HepG2 (cell line): ENCODE results near the gene CXorf38. TPM values are rescaled to one million over a fixed set of nuclear protein-coding genes. Genes with fewer than 3 reads are reported as not detected.
A peak's percentile ranks its signal among the peaks of the same experiment; 100 is the strongest.

Experiments
- ATAC-seq: fragments of 200-7000 bp; cut with Tn5 transposase; 3 replicates; pipeline ENCODE4 v1.9.1; 2020; ENCODE audit warnings: mild to moderate bottlenecking, moderate library complexity
- BruUV-seq: library from RNA; stranded (reverse); fragments of 400-500 nt; replicated peaks from 2 replicates; lab custom pipeline; 2021; lab: Mats Ljungman, UMichigan
- CTCF ChIA-PET: fragments of 300-600 bp; formaldehyde crosslinking; extraction: SDS; loops from one replicate; lab custom pipeline; 2021; ENCODE audit warnings: low total read pairs, inconsistent platforms, low intra/inter-chr PET ratio; lab: Yijun Ruan, JAX
- POLR2A ChIA-PET: fragments of 350-600 bp; sonication (Branson Sonifier 250); formaldehyde crosslinking; loops from one replicate; lab custom pipeline; 2020; ENCODE audit warnings: antibody characterized with exemption, inconsistent platforms; lab: Yijun Ruan, JAX
- DNase-seq: peaks from one replicate; pipeline ENCODE4 v3.0.0-alpha.2; 2015; ENCODE audit warnings: low spot score
- FAIRE-seq: peaks from 3 replicates; lab custom pipeline; 2011; peaks lifted over from hg19 to GRCh38; lab: Jason Lieb, UNC
- H2AFZ ChIP-seq: one replicate; pipeline ENCODE4 v1.6.1; 2011; ENCODE audit warnings: low read length, inconsistent platforms
- H3K27ac ChIP-seq: fragments of 300-600 bp; 3 replicates; pipeline ENCODE4 v1.8.0; 2011; ENCODE audit warnings: mixed run types, mild to moderate bottlenecking, mixed read lengths, low read length, inconsistent platforms; ENCODE audit not compliant: insufficient read depth; ENCODE audit errors: extremely low read length
- H3K27me3 ChIP-seq, 2 experiments: fragments of 200-600 bp in 1 of 2; 2 replicates in 1 of 2; 3 replicates in 1 of 2; pipeline versions ENCODE4 v1.6.0 to v1.8.0; 2011; ENCODE audit warnings: low read length in 2 of 2, mild to moderate bottlenecking in 2 of 2, moderate library complexity in 2 of 2, inconsistent platforms in 1 of 2; ENCODE audit not compliant: insufficient read depth in 2 of 2, control insufficient read depth in 1 of 2
- H3K36me3 ChIP-seq, 2 experiments: fragments of 200-600 bp in 1 of 2; replicated peaks in 1 of 2; 2 replicates in 1 of 2; 3 replicates in 1 of 2; pipeline versions ENCODE4 v1.5.1 to v1.8.0; 2011; ENCODE audit warnings: low read length in 2 of 2, inconsistent platforms in 1 of 2; ENCODE audit not compliant: insufficient read depth in 2 of 2, control insufficient read depth in 1 of 2
- H3K4me1 ChIP-seq: 2 replicates; pipeline ENCODE4 v1.5.1; 2012; ENCODE audit warnings: low read length, inconsistent platforms; ENCODE audit not compliant: insufficient read depth
- H3K4me2 ChIP-seq: 2 replicates; pipeline ENCODE4 v1.6.0; 2011; ENCODE audit warnings: low read depth, low read length, inconsistent platforms
- H3K4me3 ChIP-seq, 3 experiments: fragments of 200-600 bp in 1 of 3; sonication (generic), shearing (Covaris generic) in 1 of 3; replicated peaks in 1 of 3; 2 replicates each; pipeline ENCODE4 v1.5.1; 2011 to 2016; ENCODE audit warnings: low read length in 3 of 3, inconsistent platforms in 2 of 3, low read depth in 2 of 3, mild to moderate bottlenecking in 2 of 3, control low read depth in 1 of 3, mixed read lengths in 1 of 3; ENCODE audit not compliant: insufficient read depth in 1 of 3
- H3K79me2 ChIP-seq: one replicate; pipeline ENCODE4 v1.6.1; 2011; ENCODE audit warnings: low read length, inconsistent platforms; ENCODE audit not compliant: insufficient read depth
- H3K9ac ChIP-seq: 2 replicates; pipeline ENCODE4 v1.6.0; 2011; ENCODE audit warnings: mild to moderate bottlenecking, low read depth, low read length, inconsistent platforms; ENCODE audit not compliant: insufficient read depth
- H3K9me3 ChIP-seq: 2 replicates; pipeline ENCODE4 v1.5.1; 2012; ENCODE audit warnings: mild to moderate bottlenecking, low read length
- H4K20me1 ChIP-seq: 2 replicates; pipeline ENCODE4 v1.6.0; 2011; ENCODE audit warnings: inconsistent platforms, mild to moderate bottlenecking, low read length, moderate library complexity; ENCODE audit not compliant: insufficient read depth
- CEBPB ChIP-seq: IDR thresholded peaks from 2 replicates; pipeline ENCODE4 v1.6.1; 2011; ENCODE audit warnings: low read depth, low read length, improper control_type of control experiment, borderline replicate concordance
- CREM ChIP-seq, 2 experiments: sonication (generic) in 1 of 2; formaldehyde crosslinking in 1 of 2; IDR thresholded peaks; 2 replicates each; pipeline versions ENCODE4 v1.4.0 to v1.6.1; 2016 to 2020; ENCODE audit warnings: antibody characterized with exemption in 1 of 2, mild to moderate bottlenecking in 1 of 2, missing genetic modification reagents in 1 of 2
- DR1 ChIP-seq: sonication (generic); formaldehyde crosslinking; IDR thresholded peaks from 2 replicates; pipeline ENCODE4 v1.8.0; 2021; ENCODE audit warnings: mild to moderate bottlenecking, missing genetic modification reagents, inconsistent platforms
- GABPA ChIP-seq, 2 experiments: IDR thresholded peaks; 2 replicates each; pipeline ENCODE4 v1.6.1; 2011 to 2016; ENCODE audit warnings: low read depth in 2 of 2, low read length in 1 of 2, missing biosample characterization in 1 of 2, missing genetic modification characterization in 1 of 2
- HDAC1 ChIP-seq: sonication (generic); formaldehyde crosslinking; IDR thresholded peaks from 2 replicates; pipeline ENCODE4 v1.5.1; 2020; ENCODE audit warnings: mild to moderate bottlenecking, missing genetic modification reagents
- PAX8 ChIP-seq: sonication (generic); formaldehyde crosslinking; IDR thresholded peaks from 2 replicates; pipeline ENCODE4 v1.8.0; 2022; ENCODE audit warnings: mild to moderate bottlenecking, missing genetic modification reagents, borderline replicate concordance
- PHF20 ChIP-seq: sonication (generic); formaldehyde crosslinking; IDR thresholded peaks from 2 replicates; pipeline ENCODE4 v1.5.0; 2020; ENCODE audit warnings: mild to moderate bottlenecking, missing genetic modification reagents
- SP2 ChIP-seq: sonication (generic); formaldehyde crosslinking; IDR thresholded peaks from 2 replicates; pipeline ENCODE4 v1.5.1; 2020; ENCODE audit warnings: mild to moderate bottlenecking, missing genetic modification reagents
- TAF1 ChIP-seq: sonication (generic); formaldehyde crosslinking; IDR thresholded peaks from 2 replicates; pipeline ENCODE4 v1.4.0; 2020; ENCODE audit warnings: missing genetic modification reagents
- ZFX ChIP-seq: sonication (generic); formaldehyde crosslinking; IDR thresholded peaks from 2 replicates; pipeline ENCODE4 v1.4.0; 2020; ENCODE audit warnings: mild to moderate bottlenecking, low read depth, missing genetic modification reagents, moderate library complexity
- WGBS: methylation state at CpG from one replicate; pipeline ENCODE4 v1.1.6; 2017; ENCODE audit warnings: low lambda C conversion rate; 5-methylcytosine and 5-hydroxymethylcytosine counted together
- in situ Hi-C: cut with HindIII; loops from 2 replicates; pipeline ENCODE4 v1.10.0; 2017; ENCODE audit warnings: low pct_unique_long_range_greater_than_20kb; ENCODE audit not compliant: extremely low pct_ligation_motif_present
- intact Hi-C: fragments of 100-400 bp; cut with micrococcal nuclease; formaldehyde crosslinking; loops from one replicate; pipeline ENCODE4 v1.10.0; 2022; ENCODE audit not compliant: unreplicated experiment
- polyA plus RNA-seq, 8 experiments: library from polyadenylated mRNA; depleted of rRNA in 3 of 8; stranded (reverse) in 7 of 8; unstranded in 1 of 8; fragments of >200 nt; fragmentation: Illumina TruSeq in 4 of 8; extraction: Trizol in 4 of 8; gene quantifications; 2 replicates each; pipeline versions ENCODE4 v1.2.1 to v1.2.3, GENCODE V29; 2011 to 2016; ENCODE audit warnings: low read depth in 4 of 8, missing spikeins in 1 of 8, mixed read lengths in 1 of 8; ENCODE audit not compliant: insufficient read depth in 1 of 8
- total RNA-seq, 5 experiments: library from RNA; depleted of rRNA; stranded (reverse); fragments of >200 nt; fragmentation: Illumina TruSeq; extraction: Trizol; gene quantifications; 2 replicates each; pipeline ENCODE4 v1.2.3, GENCODE V29; 2016; ENCODE audit warnings: low read depth in 1 of 5
- TF ChIP-seq, protein P1 (sequence below): IDR thresholded peaks from 2 replicates; pipeline ENCODE4 v1.6.1; 2018; ENCODE audit warnings: missing genetic modification reagents, mild to moderate bottlenecking, missing compliant biosample characterization
- TF ChIP-seq, protein P2 (sequence below): sonication (generic); formaldehyde crosslinking; IDR thresholded peaks from 2 replicates; pipeline ENCODE4 v1.4.0; 2020; ENCODE audit warnings: mild to moderate bottlenecking, missing genetic modification reagents
- TF ChIP-seq, protein P3 (sequence below): sonication (generic); formaldehyde crosslinking; IDR thresholded peaks from 2 replicates; pipeline ENCODE4 v1.5.0; 2020; ENCODE audit warnings: mild to moderate bottlenecking, missing genetic modification reagents, borderline replicate concordance
- TF ChIP-seq, protein P4 (sequence below): sonication (generic); formaldehyde crosslinking; IDR thresholded peaks from 2 replicates; pipeline ENCODE4 v1.4.0; 2020; ENCODE audit warnings: missing genetic modification reagents

Gene CXorf38
- total and polyA plus RNA-seq, 2 of the 13 experiments (the other 11 are each of a cell fraction or from before 2014, with no cell fraction given): 4.6 to 6.7 TPM

DNA sequence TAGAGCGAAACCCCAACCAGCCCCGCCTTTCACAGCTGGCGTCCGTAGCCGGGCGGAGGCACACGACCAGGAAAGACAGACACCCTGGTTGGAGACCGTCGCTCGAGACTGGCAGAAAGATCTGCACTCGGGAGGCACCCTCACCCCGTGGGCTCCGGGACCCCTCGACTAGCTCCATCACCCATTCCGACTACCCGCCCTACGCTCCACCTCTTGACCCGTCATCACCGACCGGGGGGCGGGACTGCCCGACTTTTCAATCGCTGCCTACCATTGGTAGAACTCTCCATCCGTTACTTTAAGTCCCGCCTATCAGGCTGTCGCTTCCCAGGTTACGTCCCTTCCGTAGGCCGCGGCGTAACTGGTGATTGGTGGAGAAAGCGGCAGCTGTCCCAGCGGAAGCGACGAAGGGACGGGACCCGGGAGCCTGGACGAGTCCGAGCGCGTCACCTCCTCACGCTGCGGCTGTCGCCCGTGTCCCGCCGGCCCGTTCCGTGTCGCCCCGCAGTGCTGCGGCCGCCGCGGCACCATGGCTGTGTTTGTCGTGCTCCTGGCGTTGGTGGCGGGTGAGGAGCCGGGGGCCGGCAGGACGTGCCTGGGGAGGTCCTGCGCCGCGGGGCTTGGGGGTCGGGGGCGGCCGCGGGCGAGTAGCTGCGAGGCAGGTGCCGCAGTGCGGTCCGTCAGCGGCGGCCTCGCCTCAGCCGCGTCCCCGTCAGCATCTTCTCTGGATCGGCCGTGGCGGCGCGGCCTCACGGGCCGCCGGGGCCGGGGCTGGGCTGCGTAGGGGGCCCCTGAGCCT, 66.6 kb downstream of the CXorf38 start, which contains the start of gene ATP6AP2:
Gene ATP6AP2, plus strand, starts transcription at position 434 of the 799 bp plus-strand sequence. Its CDS starts 96 bp downstream, at position 530.
- no peaks in the 10 kb centered on the region for H3K36me3 ChIP-seq
- no TSS peak for BruUV-seq
- peak within 1 kb of the TSS; percentile 73 for H3K9ac ChIP-seq
- peak within 1 kb of the TSS; percentile 71 for H3K4me2 ChIP-seq
- peaks cover 21% of the 10 kb centered on the region for H3K79me2 ChIP-seq
- H3K4me3 ChIP-seq: peak within 1 kb of the TSS; percentile 65 to 85 (median 83)
- ChIA-PET POLR2A (interaction anchor here (1.0 to 1.2 kb wide), 2 partner anchors 9 to 67 kb away, joined by 3 to 4 read pairs; partner anchors contain the start of gene CXorf38), CTCF (no interaction called here)
- H3K27ac ChIP-seq: peak within 1 kb of the TSS; percentile 26
- FAIRE-seq: peak; percentile 92
- intact Hi-C loops (loop anchor here (10.0 kb wide), 1 partner anchor 64 kb away; the partner anchor contains the start of gene CXorf38), in situ Hi-C loops (no loop called here)
- no peaks in the 10 kb centered on the region for H4K20me1 ChIP-seq
- H3K4me1 ChIP-seq: peaks cover 46% of the 10 kb centered on the region
- 0% methylated on average over 2 of the region's 89 CpGs for WGBS
- peak; percentile 89 for DNase-seq
- no peak within 1 kb of the TSS for H2AFZ ChIP-seq
- no peaks in the 10 kb centered on the region for H3K9me3 ChIP-seq
- no peaks in the 10 kb centered on the region; a peak in 1 of 5 replicates for H3K27me3 ChIP-seq
- peak; percentile 98 for ATAC-seq
- peak; percentile 60; the same call in 1 of the 2 replicates for TF ChIP-seq TAF1 (CRISPR knock-in tag)
- TF ChIP-seq CREM (IDR thresholded peaks at IDR 0.05): peak; percentile 84
- TF ChIP-seq CREM (CRISPR knock-in tag; IDR thresholded peaks at IDR 0.05): no peak
- no peak for TF ChIP-seq PAX8 (CRISPR knock-in tag)
- peak; percentile 95 for TF ChIP-seq SP2 (CRISPR knock-in tag)
- TF ChIP-seq, protein P1, sequence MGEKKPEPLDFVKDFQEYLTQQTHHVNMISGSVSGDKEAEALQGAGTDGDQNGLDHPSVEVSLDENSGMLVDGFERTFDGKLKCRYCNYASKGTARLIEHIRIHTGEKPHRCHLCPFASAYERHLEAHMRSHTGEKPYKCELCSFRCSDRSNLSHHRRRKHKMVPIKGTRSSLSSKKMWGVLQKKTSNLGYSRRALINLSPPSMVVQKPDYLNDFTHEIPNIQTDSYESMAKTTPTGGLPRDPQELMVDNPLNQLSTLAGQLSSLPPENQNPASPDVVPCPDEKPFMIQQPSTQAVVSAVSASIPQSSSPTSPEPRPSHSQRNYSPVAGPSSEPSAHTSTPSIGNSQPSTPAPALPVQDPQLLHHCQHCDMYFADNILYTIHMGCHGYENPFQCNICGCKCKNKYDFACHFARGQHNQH (CRISPR knock-in tag): 0 out of 2 replicates have a peak, but pooled peaks have one; percentile 18
- peak; percentile 57 for TF ChIP-seq HDAC1 (CRISPR knock-in tag)
- TF ChIP-seq, protein P2, sequence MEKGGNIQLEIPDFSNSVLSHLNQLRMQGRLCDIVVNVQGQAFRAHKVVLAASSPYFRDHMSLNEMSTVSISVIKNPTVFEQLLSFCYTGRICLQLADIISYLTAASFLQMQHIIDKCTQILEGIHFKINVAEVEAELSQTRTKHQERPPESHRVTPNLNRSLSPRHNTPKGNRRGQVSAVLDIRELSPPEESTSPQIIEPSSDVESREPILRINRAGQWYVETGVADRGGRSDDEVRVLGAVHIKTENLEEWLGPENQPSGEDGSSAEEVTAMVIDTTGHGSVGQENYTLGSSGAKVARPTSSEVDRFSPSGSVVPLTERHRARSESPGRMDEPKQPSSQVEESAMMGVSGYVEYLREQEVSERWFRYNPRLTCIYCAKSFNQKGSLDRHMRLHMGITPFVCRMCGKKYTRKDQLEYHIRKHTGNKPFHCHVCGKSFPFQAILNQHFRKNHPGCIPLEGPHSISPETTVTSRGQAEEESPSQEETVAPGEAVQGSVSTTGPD (CRISPR knock-in tag): no peak
- TF ChIP-seq, protein P3, sequence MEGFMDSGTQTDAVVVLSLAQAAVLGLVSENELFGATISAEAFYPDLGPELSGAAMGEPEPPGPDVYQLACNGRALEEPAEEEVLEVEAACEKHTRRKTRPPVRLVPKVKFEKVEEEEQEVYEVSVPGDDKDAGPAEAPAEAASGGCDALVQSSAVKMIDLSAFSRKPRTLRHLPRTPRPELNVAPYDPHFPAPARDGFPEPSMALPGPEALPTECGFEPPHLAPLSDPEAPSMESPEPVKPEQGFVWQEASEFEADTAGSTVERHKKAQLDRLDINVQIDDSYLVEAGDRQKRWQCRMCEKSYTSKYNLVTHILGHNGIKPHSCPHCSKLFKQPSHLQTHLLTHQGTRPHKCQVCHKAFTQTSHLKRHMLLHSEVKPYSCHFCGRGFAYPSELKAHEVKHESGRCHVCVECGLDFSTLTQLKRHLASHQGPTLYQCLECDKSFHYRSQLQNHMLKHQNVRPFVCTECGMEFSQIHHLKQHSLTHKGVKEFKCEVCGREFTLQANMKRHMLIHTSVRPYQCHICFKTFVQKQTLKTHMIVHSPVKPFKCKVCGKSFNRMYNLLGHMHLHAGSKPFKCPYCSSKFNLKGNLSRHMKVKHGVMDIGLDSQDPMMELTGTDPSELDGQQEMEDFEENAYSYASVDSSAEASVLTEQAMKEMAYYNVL (CRISPR knock-in tag): 0 out of 2 replicates have a peak, but pooled peaks have one; percentile 26
- TF ChIP-seq DR1 (CRISPR knock-in tag): 0 out of 2 replicates have a peak, but pooled peaks have one; percentile 43
- TF ChIP-seq GABPA (IDR thresholded peaks at IDR 0.05; ENCODE audit: low read depth, low read length): peak; percentile 72
- peak; percentile 88 for TF ChIP-seq GABPA (CRISPR knock-in tag; IDR thresholded peaks at IDR 0.05; ENCODE audit: low read depth)
- TF ChIP-seq PHF20 (CRISPR knock-in tag): peak; percentile 57
- TF ChIP-seq ZFX (CRISPR knock-in tag): peak; percentile 74
- no peak for TF ChIP-seq CEBPB
- TF ChIP-seq, protein P4, sequence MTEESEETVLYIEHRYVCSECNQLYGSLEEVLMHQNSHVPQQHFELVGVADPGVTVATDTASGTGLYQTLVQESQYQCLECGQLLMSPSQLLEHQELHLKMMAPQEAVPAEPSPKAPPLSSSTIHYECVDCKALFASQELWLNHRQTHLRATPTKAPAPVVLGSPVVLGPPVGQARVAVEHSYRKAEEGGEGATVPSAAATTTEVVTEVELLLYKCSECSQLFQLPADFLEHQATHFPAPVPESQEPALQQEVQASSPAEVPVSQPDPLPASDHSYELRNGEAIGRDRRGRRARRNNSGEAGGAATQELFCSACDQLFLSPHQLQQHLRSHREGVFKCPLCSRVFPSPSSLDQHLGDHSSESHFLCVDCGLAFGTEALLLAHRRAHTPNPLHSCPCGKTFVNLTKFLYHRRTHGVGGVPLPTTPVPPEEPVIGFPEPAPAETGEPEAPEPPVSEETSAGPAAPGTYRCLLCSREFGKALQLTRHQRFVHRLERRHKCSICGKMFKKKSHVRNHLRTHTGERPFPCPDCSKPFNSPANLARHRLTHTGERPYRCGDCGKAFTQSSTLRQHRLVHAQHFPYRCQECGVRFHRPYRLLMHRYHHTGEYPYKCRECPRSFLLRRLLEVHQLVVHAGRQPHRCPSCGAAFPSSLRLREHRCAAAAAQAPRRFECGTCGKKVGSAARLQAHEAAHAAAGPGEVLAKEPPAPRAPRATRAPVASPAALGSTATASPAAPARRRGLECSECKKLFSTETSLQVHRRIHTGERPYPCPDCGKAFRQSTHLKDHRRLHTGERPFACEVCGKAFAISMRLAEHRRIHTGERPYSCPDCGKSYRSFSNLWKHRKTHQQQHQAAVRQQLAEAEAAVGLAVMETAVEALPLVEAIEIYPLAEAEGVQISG (CRISPR knock-in tag): peak; percentile 35; the same call in 1 of the 2 replicates
